ENCODE data around the gene KCNAB2. TPM values are rescaled to one million over a fixed set of nuclear protein-coding genes. Genes with fewer than 3 reads are reported as not detected.

Gene KCNAB2
- total RNA-seq, 6 experiments from 2014 or later = 8.0 to 12.6 (median 10.7) TPM

- no peaks in the 10 kb centered on the region for H3K36me3 Mint-ChIP-seq (ENCODE audit: low read depth)
- peaks cover 15% of the 10 kb centered on the region for H3K4me1 Mint-ChIP-seq (ENCODE audit: low read depth)
- TF ChIP-seq, protein P1, sequence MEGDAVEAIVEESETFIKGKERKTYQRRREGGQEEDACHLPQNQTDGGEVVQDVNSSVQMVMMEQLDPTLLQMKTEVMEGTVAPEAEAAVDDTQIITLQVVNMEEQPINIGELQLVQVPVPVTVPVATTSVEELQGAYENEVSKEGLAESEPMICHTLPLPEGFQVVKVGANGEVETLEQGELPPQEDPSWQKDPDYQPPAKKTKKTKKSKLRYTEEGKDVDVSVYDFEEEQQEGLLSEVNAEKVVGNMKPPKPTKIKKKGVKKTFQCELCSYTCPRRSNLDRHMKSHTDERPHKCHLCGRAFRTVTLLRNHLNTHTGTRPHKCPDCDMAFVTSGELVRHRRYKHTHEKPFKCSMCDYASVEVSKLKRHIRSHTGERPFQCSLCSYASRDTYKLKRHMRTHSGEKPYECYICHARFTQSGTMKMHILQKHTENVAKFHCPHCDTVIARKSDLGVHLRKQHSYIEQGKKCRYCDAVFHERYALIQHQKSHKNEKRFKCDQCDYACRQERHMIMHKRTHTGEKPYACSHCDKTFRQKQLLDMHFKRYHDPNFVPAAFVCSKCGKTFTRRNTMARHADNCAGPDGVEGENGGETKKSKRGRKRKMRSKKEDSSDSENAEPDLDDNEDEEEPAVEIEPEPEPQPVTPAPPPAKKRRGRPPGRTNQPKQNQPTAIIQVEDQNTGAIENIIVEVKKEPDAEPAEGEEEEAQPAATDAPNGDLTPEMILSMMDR (IDR thresholded peaks at IDR 0.05) = no peak
- no peaks in the 10 kb centered on the region for H3K9me3 Mint-ChIP-seq
- peaks cover 4% of the 10 kb centered on the region for H3K27me3 Mint-ChIP-seq (ENCODE audit: insufficient read depth)
- no peak overlapping the region for H3K27ac Mint-ChIP-seq
- DNase-seq = no peak
- no peak overlapping the region for H3K4me3 Mint-ChIP-seq
Observed at GRCh38 chr1:6093611-6094010, 47.9 kb downstream of the KCNAB2 start.

GRCh38 chr1:6094246-6094645, 48.6 kb downstream of the KCNAB2 start:
- Mint-ChIP-seq H3K9me3 (no peaks in the 10 kb centered on the region), H3K36me3 (ENCODE audit: low read depth) (no peaks in the 10 kb centered on the region), H3K4me3 (no peak overlapping the region), H3K4me1 (ENCODE audit: low read depth) (peaks cover 17% of the 10 kb centered on the region), H3K27ac (no peak overlapping the region), H3K27me3 (ENCODE audit: insufficient read depth) (peaks cover 4% of the 10 kb centered on the region)
- TF ChIP-seq, protein P1 (IDR thresholded peaks at IDR 0.05) = no peak
- no peak for DNase-seq

GRCh38 chr1:6094801-6095505, 49.3 kb downstream of the KCNAB2 start:
- Mint-ChIP-seq H3K4me1 (ENCODE audit: low read depth) (peaks cover 17% of the 10 kb centered on the region), H3K27me3 (ENCODE audit: insufficient read depth) (peaks cover 4% of the 10 kb centered on the region), H3K36me3 (ENCODE audit: low read depth) (no peaks in the 10 kb centered on the region), H3K9me3 (no peaks in the 10 kb centered on the region), H3K4me3 (no peak overlapping the region), H3K27ac (no peak overlapping the region)
- TF ChIP-seq, protein P1 (IDR thresholded peaks at IDR 0.05) = no peak
- no peak for DNase-seq

- DNase-seq = no peak
- Mint-ChIP-seq H3K36me3 (ENCODE audit: low read depth) (no peaks in the 10 kb centered on the region), H3K4me1 (ENCODE audit: low read depth) (peaks cover 17% of the 10 kb centered on the region), H3K27ac (no peak overlapping the region), H3K27me3 (ENCODE audit: insufficient read depth) (peaks cover 4% of the 10 kb centered on the region), H3K9me3 (no peaks in the 10 kb centered on the region), H3K4me3 (no peak overlapping the region)
- TF ChIP-seq, protein P1 (IDR thresholded peaks at IDR 0.05) = no peak
Observed at GRCh38 chr1:6095511-6096242, 50.0 kb downstream of the KCNAB2 start.

- no peaks in the 10 kb centered on the region for H3K9me3 Mint-ChIP-seq
- no peaks in the 10 kb centered on the region for H3K36me3 Mint-ChIP-seq (ENCODE audit: low read depth)
- TF ChIP-seq, protein P1 (IDR thresholded peaks at IDR 0.05) = no peak
- DNase-seq = no peak
- no peak overlapping the region for H3K4me3 Mint-ChIP-seq
- H3K4me1 Mint-ChIP-seq (ENCODE audit: low read depth) = peaks cover 17% of the 10 kb centered on the region
- H3K27ac Mint-ChIP-seq = no peak overlapping the region
- H3K27me3 Mint-ChIP-seq (ENCODE audit: insufficient read depth) = peaks cover 9% of the 10 kb centered on the region
Observed at GRCh38 chr1:6096243-6097116, 50.8 kb downstream of the KCNAB2 start.
